ENCODE results near the gene PAK5.
A peak's percentile ranks its signal among the peaks of the same experiment; 100 is the strongest.

PAK5 gene

GRCh38 chr20:9711872-9712271 lies 127.0 kb downstream of the PAK5 start:
- H3K27me3 ChIP-seq (ENCODE audit: insufficient read depth, poor library complexity, severe bottlenecking) = peaks cover 6% of the 10 kb centered on the region
- TF ChIP-seq CTCF (IDR thresholded peaks at IDR 0.05; ENCODE audit: poor library complexity, severe bottlenecking) = no peak
- no peak overlapping the region for H3K27ac ChIP-seq (ENCODE audit: poor library complexity, severe bottlenecking)
- no peak overlapping the region for H3K4me3 ChIP-seq (ENCODE audit: severe bottlenecking)
- H3K4me1 ChIP-seq (ENCODE audit: insufficient read depth, poor library complexity, severe bottlenecking) = no peaks in the 10 kb centered on the region
- no peak for DNase-seq (ENCODE audit: low spot score)
- H3K36me3 ChIP-seq (ENCODE audit: low read depth) = no peaks in the 10 kb centered on the region
- no peaks in the 10 kb centered on the region for H3K9me3 ChIP-seq (ENCODE audit: severe bottlenecking)
- ATAC-seq (ENCODE audit: low read depth) = no peak

- Histone ChIP-seq H3K9me3 (ENCODE audit: severe bottlenecking) (no peaks in the 10 kb centered on the region), H3K36me3 (ENCODE audit: low read depth) (no peaks in the 10 kb centered on the region), H3K4me3 (ENCODE audit: severe bottlenecking) (no peak overlapping the region), H3K27ac (ENCODE audit: poor library complexity, severe bottlenecking) (no peak overlapping the region), H3K4me1 (ENCODE audit: insufficient read depth, poor library complexity, severe bottlenecking) (no peaks in the 10 kb centered on the region), H3K27me3 (ENCODE audit: insufficient read depth, poor library complexity, severe bottlenecking) (peaks cover 6% of the 10 kb centered on the region)
- DNase-seq (ENCODE audit: low spot score) = no peak
- ATAC-seq (ENCODE audit: low read depth) = no peak
- no peak for TF ChIP-seq CTCF (IDR thresholded peaks at IDR 0.05; ENCODE audit: poor library complexity, severe bottlenecking)
Observed at GRCh38 chr20:9710685-9711084, 128.2 kb downstream of the PAK5 start.

GRCh38 chr20:9705722-9706476 lies 133.0 kb downstream of the PAK5 start:
- H3K36me3 ChIP-seq (ENCODE audit: low read depth) = no peaks in the 10 kb centered on the region
- ATAC-seq (ENCODE audit: low read depth) = no peak
- no peaks in the 10 kb centered on the region for H3K27me3 ChIP-seq (ENCODE audit: insufficient read depth, poor library complexity, severe bottlenecking)
- H3K4me1 ChIP-seq (ENCODE audit: insufficient read depth, poor library complexity, severe bottlenecking) = no peaks in the 10 kb centered on the region
- no peak for TF ChIP-seq CTCF (IDR thresholded peaks at IDR 0.05; ENCODE audit: poor library complexity, severe bottlenecking)
- H3K4me3 ChIP-seq (ENCODE audit: severe bottlenecking) = no peak overlapping the region
- no peak overlapping the region for H3K27ac ChIP-seq (ENCODE audit: poor library complexity, severe bottlenecking)
- no peak for DNase-seq (ENCODE audit: low spot score)
- no peaks in the 10 kb centered on the region for H3K9me3 ChIP-seq (ENCODE audit: severe bottlenecking)

- DNase-seq (ENCODE audit: low spot score) = no peak
Observed at GRCh38 chr20:9699181-9699580, 139.7 kb downstream of the PAK5 start.

More at GRCh38 chr20:9699181-9699580, 139.7 kb downstream of the PAK5 start:
- peaks cover 8% of the 10 kb centered on the region for H3K27me3 ChIP-seq (ENCODE audit: insufficient read depth, poor library complexity, severe bottlenecking)
- H3K36me3 ChIP-seq (ENCODE audit: low read depth) = no peaks in the 10 kb centered on the region
- no peak overlapping the region for H3K27ac ChIP-seq (ENCODE audit: poor library complexity, severe bottlenecking)
- peak; percentile 65 for ATAC-seq (ENCODE audit: low read depth)
- TF ChIP-seq CTCF (IDR thresholded peaks at IDR 0.05; ENCODE audit: poor library complexity, severe bottlenecking) = no peak
- H3K9me3 ChIP-seq (ENCODE audit: severe bottlenecking) = no peaks in the 10 kb centered on the region
- no peak overlapping the region for H3K4me3 ChIP-seq (ENCODE audit: severe bottlenecking)
- H3K4me1 ChIP-seq (ENCODE audit: insufficient read depth, poor library complexity, severe bottlenecking) = no peaks in the 10 kb centered on the region
